ENCODE data around the gene PRKCI.
"Not testable (repeated sequence)": the region's sequence is repeated elsewhere in the genome, so short reads cannot be mapped to it uniquely, and the experiment has no call there.

Gene PRKCI

GRCh38 chr3:170337420-170337819, 115.2 kb downstream of the PRKCI start:
- Mint-ChIP-seq H3K27ac (peak overlapping the region in 1 of 2 donors; percentile 33), H3K27me3 (no peaks in the 10 kb centered on the region), H3K9me3 (peaks cover 6% of the 10 kb centered on the region in 2 donors), H3K4me1 (no peaks in the 10 kb centered on the region), H3K4me3 (no peak overlapping the region)
- ATAC-seq (no peak), DNase-seq (no peak)

GRCh38 chr3:170338690-170339340, 116.6 kb downstream of the PRKCI start:
- H3K4me3 Mint-ChIP-seq = no peak overlapping the region
- H3K27me3 Mint-ChIP-seq = no peaks in the 10 kb centered on the region
- no peak for ATAC-seq

GRCh38 chr3:170342273-170342672, 120.0 kb downstream of the PRKCI start:
- H3K4me1 Mint-ChIP-seq, H3K27ac Mint-ChIP-seq, H3K9me3 Mint-ChIP-seq, DNase-seq, H3K27me3 Mint-ChIP-seq, ATAC-seq, H3K4me3 Mint-ChIP-seq: not testable (repeated sequence)

More at GRCh38 chr3:170338690-170339340, 116.6 kb downstream of the PRKCI start:
- DNase-seq = no peak
- Mint-ChIP-seq H3K27ac (no peak overlapping the region), H3K4me1 (no peaks in the 10 kb centered on the region), H3K9me3 (peaks cover 6% of the 10 kb centered on the region in 2 donors)

- H3K27ac Mint-ChIP-seq, H3K4me1 Mint-ChIP-seq, H3K4me3 Mint-ChIP-seq, DNase-seq, H3K9me3 Mint-ChIP-seq, H3K27me3 Mint-ChIP-seq, ATAC-seq: not testable (repeated sequence)
These were observed 121.6 kb downstream of the PRKCI start for GRCh38 chr3:170343859-170344258.

- ATAC-seq (no peak), DNase-seq (no peak)
- Mint-ChIP-seq H3K27me3 (no peaks in the 10 kb centered on the region), H3K4me3 (no peak overlapping the region), H3K27ac (no peak overlapping the region), H3K4me1 (peaks cover 6% of the 10 kb centered on the region), H3K9me3 (no peaks in the 10 kb centered on the region)
These were observed 122.7 kb downstream of the PRKCI start for GRCh38 chr3:170344971-170345370.

- Mint-ChIP-seq H3K9me3 (no peaks in the 10 kb centered on the region), H3K4me1 (peaks cover 6% of the 10 kb centered on the region), H3K27ac (no peak overlapping the region), H3K27me3 (no peaks in the 10 kb centered on the region), H3K4me3 (no peak overlapping the region)
- no peak for DNase-seq
- no peak for ATAC-seq
These were observed 124.5 kb downstream of the PRKCI start for GRCh38 chr3:170346481-170347392.

- DNase-seq (no peak), ATAC-seq (no peak)
- no peak overlapping the region for H3K27ac Mint-ChIP-seq
- H3K4me1 Mint-ChIP-seq = peaks cover 20% of the 10 kb centered on the region
- H3K27me3 Mint-ChIP-seq = peaks cover 7% of the 10 kb centered on the region
- H3K9me3 Mint-ChIP-seq = no peaks in the 10 kb centered on the region
- no peak overlapping the region for H3K4me3 Mint-ChIP-seq
These were observed 128.5 kb downstream of the PRKCI start for GRCh38 chr3:170350515-170351413.

- Mint-ChIP-seq H3K9me3 (no peaks in the 10 kb centered on the region), H3K4me1 (peaks cover 28% of the 10 kb centered on the region), H3K27me3 (peaks cover 7% of the 10 kb centered on the region), H3K4me3 (no peak overlapping the region), H3K27ac (no peak overlapping the region)
- DNase-seq (no peak), ATAC-seq (no peak)
These were observed 130.7 kb downstream of the PRKCI start for GRCh38 chr3:170352936-170353335.

GRCh38 chr3:170353485-170353884, 131.3 kb downstream of the PRKCI start:
- Mint-ChIP-seq H3K4me3 (no peak overlapping the region), H3K27ac (no peak overlapping the region), H3K27me3 (peaks cover 7% of the 10 kb centered on the region), H3K4me1 (peaks cover 32% of the 10 kb centered on the region), H3K9me3 (no peaks in the 10 kb centered on the region)
- ATAC-seq (no peak), DNase-seq (no peak)

GRCh38 chr3:170354760-170355159, 132.5 kb downstream of the PRKCI start:
- Mint-ChIP-seq H3K27ac (no peak overlapping the region), H3K4me1 (peaks cover 39% of the 10 kb centered on the region)

More at GRCh38 chr3:170354760-170355159, 132.5 kb downstream of the PRKCI start:
- peaks cover 7% of the 10 kb centered on the region for H3K27me3 Mint-ChIP-seq
- DNase-seq (no peak), ATAC-seq (no peak)
- H3K9me3 Mint-ChIP-seq = no peaks in the 10 kb centered on the region
- H3K4me3 Mint-ChIP-seq = no peak overlapping the region

Data from stimulated activated naive CD8-positive, alpha-beta T cell treated with anti-CD3 and anti-CD28 coated beads, Interleukin-15, amount 100 ng/mL, for 72 hours (primary cell).